GM12892 (cell line): ENCODE results near the gene SGCD.

Experiments
- POLR2A ChIP-seq: IDR thresholded peaks from 2 replicates; pipeline ENCODE4 v1.6.1; 2011; ENCODE audit warnings: low read depth, low read length, control low read depth
- POLR2AphosphoS5 ChIP-seq: IDR thresholded peaks from 2 replicates; pipeline ENCODE4 v1.6.1; 2011; ENCODE audit warnings: low read depth, low read length, control low read depth
- TAF1 ChIP-seq: IDR thresholded peaks from 2 replicates; pipeline ENCODE4 v1.6.1; 2011; ENCODE audit warnings: low read depth, mild to moderate bottlenecking, control low read depth, low read length, borderline replicate concordance

DNA sequence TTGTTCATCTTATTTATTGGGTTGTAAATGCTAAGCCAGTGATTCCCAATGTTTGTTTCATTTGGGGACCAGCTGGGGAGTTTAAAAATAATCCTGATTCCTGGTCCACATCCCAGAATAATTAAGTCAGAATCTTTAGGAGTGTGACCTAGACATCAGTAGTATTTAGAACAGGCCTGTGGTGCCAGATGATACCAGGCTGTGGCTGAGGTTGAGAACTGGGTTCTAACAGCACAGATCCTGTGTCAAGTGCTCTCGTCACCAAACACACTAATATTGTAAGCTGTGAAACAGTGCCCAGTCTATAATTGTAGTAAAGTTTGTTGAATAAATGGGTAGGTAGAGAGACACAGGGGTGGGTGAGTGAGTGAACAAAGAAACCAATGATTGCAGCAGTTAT, 351.0 kb downstream of the SGCD start:
- TF ChIP-seq TAF1 (no peak), POLR2A (no peak), POLR2AphosphoS5 (no peak)
